Kidney (tissue), 14 donors: ENCODE data around the gene DISC1. TPM values are rescaled to one million over a fixed set of nuclear protein-coding genes. Genes with fewer than 3 reads are reported as not detected.

Experiments used
- DNase-seq, 5 donors: peaks; one replicate each; pipeline ENCODE4 v3.0.0-alpha.2; 2013 to 2020
- FAIRE-seq: peaks from 2 replicates; lab custom pipeline; 2012; peaks lifted over from hg19 to GRCh38; lab: Jason Lieb, UNC
- H3K27ac ChIP-seq, 2 donors: one replicate each; pipeline ENCODE4 v1.7.0; 2013; ENCODE audit warnings: low read depth in 2 of 2, low read length in 2 of 2, inconsistent platforms in 1 of 2
- H3K27me3 ChIP-seq: one replicate; pipeline ENCODE4 v1.7.1; 2013; ENCODE audit warnings: low read length, inconsistent platforms; ENCODE audit not compliant: control insufficient read depth, insufficient read depth
- H3K36me3 ChIP-seq, 3 donors: one replicate each; pipeline versions ENCODE4 v1.7.0 to v1.7.1; 2013; ENCODE audit warnings: low read length in 3 of 3, control low read depth in 1 of 3, inconsistent platforms in 1 of 3; ENCODE audit not compliant: insufficient read depth in 3 of 3, control insufficient read depth in 2 of 3
- H3K4me1 ChIP-seq, 3 donors: one replicate each; pipeline versions ENCODE4 v1.7.0 to v1.7.1; 2013; ENCODE audit warnings: low read length in 3 of 3, inconsistent platforms in 1 of 3, low read depth in 1 of 3; ENCODE audit not compliant: control insufficient read depth in 2 of 3, insufficient read depth in 2 of 3
- H3K4me3 ChIP-seq, 3 donors: one replicate each; pipeline versions ENCODE4 v1.7.0 to v1.8.1; 2013; ENCODE audit warnings: low read length in 3 of 3, control low read depth in 1 of 3, inconsistent platforms in 1 of 3
- H3K9ac ChIP-seq, 3 donors: one replicate each; pipeline versions ENCODE4 v1.7.0 to v1.7.1; 2013; ENCODE audit warnings: low read length in 3 of 3, control low read depth in 1 of 3, inconsistent platforms in 1 of 3
- H3K9me3 ChIP-seq, 3 donors: one replicate each; pipeline versions ENCODE4 v1.7.0 to v1.7.1; 2013; ENCODE audit warnings: low read length in 3 of 3, control low read depth in 1 of 3, inconsistent platforms in 1 of 3; ENCODE audit not compliant: control insufficient read depth in 2 of 3, insufficient read depth in 1 of 3
- CTCF ChIP-seq: IDR thresholded peaks from 3 replicates; pipeline ENCODE4 v1.5.1; 2012; ENCODE audit warnings: mild to moderate bottlenecking, moderate library complexity, borderline replicate concordance; ENCODE audit not compliant: insufficient read depth; ENCODE audit errors: extremely low read depth
- intact Hi-C: fragments of 100-400 bp; cut with DNase I; formaldehyde crosslinking; loops from one replicate; pipeline ENCODE4 v1.11.1; 2022
- polyA plus RNA-seq: library from polyadenylated mRNA; stranded (reverse); fragments of 350-450 nt; fragmentation: Illumina TruSeq; extraction: RNeasy Lipid Tissue Mini Kit (QIAGEN cat#74804); gene quantifications from one replicate; pipeline ENCODE4 v1.2.3, GENCODE V29; 2014; ENCODE audit warnings: low read depth, low replicate concordance; ENCODE audit not compliant: insufficient read depth
- total RNA-seq: library from RNA; stranded (reverse); fragmentation: NEBNext Ultra II Directional; extraction: Animal tissue kit (Norgen Biotek cat#: 25700); gene quantifications from one replicate; pipeline ENCODE4 v1.2.1, GENCODE V29; 2021
- donor health status: control.
- donor health status: control.
- donor health status: control.
- donor health status: control.
- donor health status: control.
- donor health status: DM: yes; HTN: yes; CAD: no.
- donor health status: Normal renal cell carcinoma (clear cell type).

Gene DISC1
- total and polyA plus RNA-seq, 2 donors from 2014 or later = 0.80 to 15.9 TPM

DNA sequence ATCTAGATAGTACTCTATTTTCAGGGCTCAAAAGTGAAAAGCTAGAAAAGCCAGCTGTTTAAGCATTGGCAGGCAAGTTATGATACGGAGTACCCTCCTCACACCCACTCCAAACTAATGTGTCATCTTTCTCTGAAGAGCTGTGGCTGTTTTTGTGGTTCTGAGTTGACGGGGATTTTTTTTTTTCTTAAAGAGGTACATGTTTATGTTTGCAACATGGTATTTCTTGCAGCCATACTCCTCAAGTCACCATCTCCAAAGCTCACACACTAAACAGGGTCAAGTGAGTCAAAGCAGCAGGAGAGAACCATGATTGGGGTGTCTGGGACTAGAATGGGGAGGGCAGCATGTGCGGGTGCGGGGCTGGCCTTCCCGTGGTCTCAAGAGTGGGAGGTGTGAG lies 347.2 kb downstream of the DISC1 start:
- Histone ChIP-seq H3K9ac (no peak overlapping the region), H3K27ac (no peak overlapping the region), H3K36me3 (no peaks in the 10 kb centered on the region), H3K27me3 (no peaks in the 10 kb centered on the region), H3K4me1 (no peaks in the 10 kb centered on the region), H3K4me3 (no peak overlapping the region), H3K9me3 (peaks cover 0 to 4% (median 0%) of the 10 kb centered on the region in 3 donors)
- intact Hi-C loops = no loop called here
- DNase-seq = no peak
- TF ChIP-seq CTCF = no peak
- FAIRE-seq = no peak

DNA sequence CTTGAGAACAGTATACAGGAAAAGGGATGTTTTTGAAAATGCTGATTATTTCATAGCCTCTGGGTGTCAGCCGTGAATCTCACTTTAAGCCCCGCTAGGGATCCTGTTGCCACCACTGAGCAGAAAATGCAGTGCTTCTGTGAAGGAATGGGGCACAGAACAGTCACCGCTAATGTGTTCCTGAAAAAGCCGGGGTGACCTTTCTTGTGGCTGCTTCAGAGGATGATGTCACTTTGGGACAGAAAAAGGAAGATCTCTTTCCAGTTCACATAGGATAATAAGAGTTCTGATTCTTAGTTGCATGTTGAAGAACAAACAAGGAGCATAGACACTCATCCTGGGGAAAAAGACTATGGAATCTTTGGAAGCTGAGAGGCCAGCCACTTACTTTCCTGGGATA lies 349.6 kb downstream of the DISC1 start:
- H3K9me3 ChIP-seq = peaks cover 0 to 4% (median 0%) of the 10 kb centered on the region in 3 donors
- no peaks in the 10 kb centered on the region for H3K27me3 ChIP-seq
- no peak for DNase-seq
- H3K4me3 ChIP-seq = no peak overlapping the region
- TF ChIP-seq CTCF = no peak
- no peaks in the 10 kb centered on the region for H3K36me3 ChIP-seq
- intact Hi-C loops = no loop called here
- no peak overlapping the region for H3K27ac ChIP-seq
- no peaks in the 10 kb centered on the region for H3K4me1 ChIP-seq
- no peak for FAIRE-seq
- no peak overlapping the region for H3K9ac ChIP-seq

DNA sequence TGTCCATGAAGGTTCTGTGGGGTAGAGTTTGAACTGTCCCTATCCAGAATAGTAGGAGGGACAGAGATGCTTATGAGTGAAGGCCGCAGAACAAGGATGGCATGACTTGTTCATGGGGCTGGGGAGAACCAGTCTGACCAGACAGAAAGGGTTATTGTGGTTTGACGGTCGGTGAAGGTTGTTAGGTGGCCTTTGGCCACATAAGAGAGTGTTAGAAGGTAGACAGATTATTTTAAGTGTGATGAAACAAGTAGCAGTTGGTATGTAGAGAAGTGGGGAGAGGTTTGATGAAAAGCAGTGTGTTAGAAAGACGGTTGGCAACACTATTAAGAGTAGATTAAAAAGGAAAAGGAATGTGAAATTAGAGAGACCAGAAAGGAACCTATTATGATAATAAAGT lies 355.1 kb downstream of the DISC1 start:
- Histone ChIP-seq H3K27ac (no peak overlapping the region), H3K4me1 (no peaks in the 10 kb centered on the region), H3K4me3 (no peak overlapping the region), H3K27me3 (no peaks in the 10 kb centered on the region), H3K9me3 (peaks cover 0 to 4% (median 0%) of the 10 kb centered on the region in 3 donors), H3K36me3 (no peaks in the 10 kb centered on the region), H3K9ac (no peak overlapping the region)
- intact Hi-C loops = no loop called here
- FAIRE-seq (no peak), DNase-seq (no peak)
- TF ChIP-seq CTCF = no peak

GRCh38 chr1:231982871-231983587 lies 356.4 kb downstream of the DISC1 start:
- no peak overlapping the region for H3K27ac ChIP-seq
- no peaks in the 10 kb centered on the region for H3K4me1 ChIP-seq
- H3K9me3 ChIP-seq = no peaks in the 10 kb centered on the region
- FAIRE-seq (no peak), DNase-seq (no peak)
- intact Hi-C loops = no loop called here
- H3K4me3 ChIP-seq = no peak overlapping the region
- H3K27me3 ChIP-seq = no peaks in the 10 kb centered on the region
- H3K36me3 ChIP-seq = no peaks in the 10 kb centered on the region
- TF ChIP-seq CTCF = no peak
- no peak overlapping the region for H3K9ac ChIP-seq
